WI38 (cell line): ENCODE data around the gene JAKMIP1.

Experiments
- H3K4me3 ChIP-seq: 2 replicates; pipeline ENCODE4 v1.5.1; 2011; ENCODE audit warnings: low read depth, mild to moderate bottlenecking, control low read depth, low read length
- TF ChIP-seq, protein P1 (sequence below): IDR thresholded peaks from 2 replicates; pipeline ENCODE4 v1.5.1; 2012; ENCODE audit warnings: low read depth, mild to moderate bottlenecking, control low read depth, low read length

The JAKMIP1 gene

DNA sequence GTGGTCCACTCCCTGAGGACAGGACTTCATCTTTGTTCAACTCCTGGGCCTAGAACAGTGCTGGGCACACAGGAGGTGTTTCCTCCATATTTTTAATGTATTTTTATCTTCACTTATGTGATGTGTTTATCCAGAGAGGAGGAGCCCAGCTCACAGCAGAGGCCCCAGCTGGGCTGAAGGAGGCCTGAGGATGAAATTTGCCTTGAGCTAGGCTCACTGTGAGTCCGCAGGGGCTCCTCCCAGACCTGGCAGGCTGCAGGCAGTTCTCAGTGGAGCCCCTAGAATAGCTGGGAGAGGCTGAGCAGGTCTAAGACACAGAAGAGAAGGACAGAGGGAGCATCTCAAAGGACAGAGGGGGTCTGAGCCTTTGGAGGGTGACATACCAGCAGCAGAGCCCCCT, 208.9 kb downstream of the JAKMIP1 start:
- H3K4me3 ChIP-seq, result no peak overlapping the region
- TF ChIP-seq, protein P1, sequence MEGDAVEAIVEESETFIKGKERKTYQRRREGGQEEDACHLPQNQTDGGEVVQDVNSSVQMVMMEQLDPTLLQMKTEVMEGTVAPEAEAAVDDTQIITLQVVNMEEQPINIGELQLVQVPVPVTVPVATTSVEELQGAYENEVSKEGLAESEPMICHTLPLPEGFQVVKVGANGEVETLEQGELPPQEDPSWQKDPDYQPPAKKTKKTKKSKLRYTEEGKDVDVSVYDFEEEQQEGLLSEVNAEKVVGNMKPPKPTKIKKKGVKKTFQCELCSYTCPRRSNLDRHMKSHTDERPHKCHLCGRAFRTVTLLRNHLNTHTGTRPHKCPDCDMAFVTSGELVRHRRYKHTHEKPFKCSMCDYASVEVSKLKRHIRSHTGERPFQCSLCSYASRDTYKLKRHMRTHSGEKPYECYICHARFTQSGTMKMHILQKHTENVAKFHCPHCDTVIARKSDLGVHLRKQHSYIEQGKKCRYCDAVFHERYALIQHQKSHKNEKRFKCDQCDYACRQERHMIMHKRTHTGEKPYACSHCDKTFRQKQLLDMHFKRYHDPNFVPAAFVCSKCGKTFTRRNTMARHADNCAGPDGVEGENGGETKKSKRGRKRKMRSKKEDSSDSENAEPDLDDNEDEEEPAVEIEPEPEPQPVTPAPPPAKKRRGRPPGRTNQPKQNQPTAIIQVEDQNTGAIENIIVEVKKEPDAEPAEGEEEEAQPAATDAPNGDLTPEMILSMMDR, result no peak

DNA sequence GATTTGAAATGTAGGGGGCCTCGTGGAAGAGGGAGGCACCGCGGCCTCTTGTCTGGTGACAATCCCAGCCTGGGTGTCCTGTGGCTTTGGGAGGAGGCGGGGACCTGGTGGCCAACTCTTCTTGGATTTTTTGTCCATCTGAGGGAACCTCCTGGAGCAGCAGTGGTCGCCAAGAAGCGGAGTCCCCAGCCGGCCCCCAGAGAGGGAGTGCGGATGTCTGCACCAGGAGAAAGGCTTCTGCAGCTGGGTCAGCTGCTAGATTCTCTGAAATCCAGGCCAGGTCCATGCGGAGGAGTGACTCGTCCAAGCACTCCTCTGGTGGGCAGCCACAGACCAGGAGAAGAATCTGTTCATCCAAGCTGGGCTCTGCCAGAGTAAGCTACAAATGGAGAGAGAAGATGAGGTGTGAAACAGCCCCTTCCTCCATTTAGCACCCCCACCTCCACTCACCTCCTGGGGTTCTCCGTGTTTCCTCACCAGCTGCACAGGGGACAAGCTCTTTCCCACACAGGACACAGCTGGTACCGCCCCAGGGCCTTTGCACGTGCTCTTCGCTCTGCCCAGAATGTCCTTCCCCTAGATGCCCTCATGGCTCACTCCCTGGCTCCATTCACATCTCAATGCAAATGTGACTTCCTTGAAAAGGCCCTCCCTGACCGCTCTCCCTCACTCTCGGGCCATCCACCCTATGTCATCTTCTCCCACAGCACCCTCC, 209.7 kb downstream of the JAKMIP1 start:
- H3K4me3 ChIP-seq, result no peak overlapping the region
- TF ChIP-seq, protein P1, result no peak

DNA sequence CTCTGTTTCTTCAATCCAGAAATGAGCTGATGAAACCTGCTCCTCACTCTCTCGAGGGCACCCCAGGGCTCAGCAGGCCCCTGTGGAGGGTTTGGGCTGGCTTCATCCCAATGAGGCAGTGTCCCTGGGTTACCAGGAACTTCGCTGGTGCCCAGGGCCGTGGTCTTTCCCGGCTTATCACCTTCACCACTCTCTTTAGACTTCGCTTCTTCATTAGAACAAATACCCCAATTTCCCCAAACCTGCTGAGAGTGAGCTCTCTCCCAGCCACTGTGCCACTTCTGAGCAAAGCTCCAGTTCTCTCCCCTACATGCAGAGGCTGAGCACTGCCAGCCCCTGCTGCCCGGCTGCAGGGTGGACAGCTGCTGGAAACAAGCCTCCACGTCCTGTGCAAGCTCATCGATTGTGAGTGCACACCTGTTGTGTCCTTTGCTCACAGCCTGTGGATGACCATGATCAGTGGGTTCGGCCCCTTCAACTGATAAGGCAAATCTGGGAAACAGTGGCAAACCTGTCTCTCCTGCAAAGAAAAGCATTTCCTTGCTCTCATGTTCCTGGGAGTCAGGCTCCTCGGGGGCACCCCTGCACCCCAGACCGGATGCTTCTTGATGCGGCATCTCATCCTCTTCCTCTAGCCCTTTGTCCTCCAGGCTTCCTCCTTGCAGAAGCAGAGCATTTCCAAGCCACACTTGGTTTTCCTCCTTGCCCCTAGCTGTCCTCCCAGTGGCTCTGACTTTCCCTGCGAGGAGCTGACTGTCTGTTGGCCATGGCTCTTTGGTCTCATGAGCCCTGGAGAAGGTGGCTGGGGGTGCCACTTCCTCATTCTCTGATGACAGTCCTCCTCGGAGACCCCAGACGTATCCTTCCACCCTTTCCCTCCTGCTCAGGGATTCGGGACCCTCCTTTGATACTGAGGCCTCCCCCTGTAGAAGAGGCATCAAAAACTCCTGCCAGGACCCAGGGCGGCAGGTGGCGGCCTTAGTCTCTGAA, 210.8 kb downstream of the JAKMIP1 start:
- no peak overlapping the region for H3K4me3 ChIP-seq
- TF ChIP-seq, protein P1, result no peak

DNA sequence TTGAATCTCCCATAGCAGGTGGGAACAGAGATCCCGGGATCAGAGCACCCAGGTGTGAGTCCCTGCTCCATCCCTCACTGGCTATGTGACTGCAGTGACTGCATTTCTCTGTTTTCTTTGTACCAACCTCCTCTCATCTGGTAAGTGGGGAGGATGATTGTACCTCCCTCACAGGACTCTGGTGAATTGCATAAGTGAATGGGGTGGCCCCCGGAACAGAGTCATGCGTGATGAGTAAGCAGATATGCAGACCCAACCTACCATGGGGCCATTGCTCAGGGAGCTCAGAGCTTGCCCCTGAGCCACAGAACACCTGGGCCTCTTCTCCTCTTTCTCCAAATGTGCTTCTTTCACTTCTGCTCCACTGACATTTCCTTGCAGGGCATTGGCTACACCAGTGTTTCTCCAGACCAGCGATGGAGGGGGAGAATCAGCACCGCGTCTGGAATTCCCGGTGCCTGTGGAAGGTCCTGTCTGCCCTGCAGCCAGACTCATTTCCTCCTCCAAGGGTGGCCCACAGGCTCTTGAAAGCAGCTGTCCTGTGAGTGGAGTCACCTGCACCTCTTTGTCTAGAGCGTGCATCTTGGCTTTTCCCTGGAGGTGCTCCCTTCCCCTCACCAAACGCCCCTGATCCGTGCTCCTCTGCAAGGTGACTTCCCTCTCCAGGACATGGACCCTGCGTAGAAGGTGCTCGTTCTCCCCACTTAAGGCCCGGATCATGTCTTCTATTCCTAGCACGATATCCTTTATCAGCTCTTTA, 212.1 kb downstream of the JAKMIP1 start:
- no peak overlapping the region for H3K4me3 ChIP-seq
- TF ChIP-seq, protein P1, result no peak

DNA sequence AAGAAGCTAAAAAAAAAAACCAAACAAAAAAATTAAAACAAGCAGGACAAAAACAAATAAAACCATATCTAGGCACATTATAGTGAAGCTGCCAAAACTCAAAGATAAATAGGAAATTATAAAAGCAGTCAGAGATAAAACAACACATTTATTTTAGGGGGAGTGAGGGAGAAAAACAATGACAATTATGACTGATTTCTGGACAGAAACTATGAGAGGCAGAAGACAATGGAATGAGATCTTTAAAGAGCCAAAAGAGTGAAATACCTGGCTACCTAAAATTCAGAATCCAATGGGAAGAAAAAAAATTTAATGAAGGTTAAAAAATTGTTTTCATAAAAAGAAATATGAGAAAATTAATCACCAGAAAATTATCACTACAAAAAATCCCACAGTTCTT, 215.5 kb downstream of the JAKMIP1 start:
- H3K4me3 ChIP-seq, result no peak overlapping the region
- TF ChIP-seq, protein P1, result no peak

DNA sequence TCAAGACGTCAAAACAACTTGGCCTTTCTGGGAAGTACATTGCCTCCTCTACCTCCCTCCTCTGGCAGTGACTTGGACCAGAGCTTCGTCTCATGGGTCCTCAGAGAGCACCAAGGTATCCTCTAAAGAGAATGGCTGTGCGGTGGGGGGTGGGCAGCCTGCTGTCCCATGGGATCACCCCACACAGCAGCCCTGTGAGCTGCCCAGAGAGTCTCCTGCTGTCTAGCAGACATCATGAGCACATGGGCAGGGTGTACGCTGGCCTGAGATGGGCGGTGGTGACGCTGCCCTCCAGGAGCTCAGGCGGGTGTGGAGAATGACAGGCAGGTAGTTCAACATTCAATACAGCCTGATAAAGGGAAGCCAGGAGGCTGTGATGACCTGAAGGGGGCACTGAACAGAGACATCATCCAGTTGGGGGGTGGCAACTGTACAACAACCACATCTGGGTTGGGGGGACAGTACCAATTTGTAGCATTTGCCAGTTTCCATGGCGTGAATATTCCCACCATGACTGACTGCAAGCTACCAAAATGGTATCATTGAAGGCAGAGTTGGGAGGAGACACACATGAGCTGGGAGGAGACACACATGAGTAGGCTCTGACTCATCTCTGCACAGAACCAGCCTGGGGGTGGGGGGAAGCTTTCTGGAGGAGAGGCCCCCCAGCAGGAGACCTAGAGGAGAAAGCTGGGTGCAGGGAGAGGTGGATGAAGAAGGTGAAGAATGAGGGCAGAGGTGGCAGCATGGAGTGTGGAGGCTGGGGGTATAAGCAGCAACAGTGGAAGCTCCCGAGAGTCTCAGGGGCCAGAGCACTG, 218.0 kb downstream of the JAKMIP1 start:
- no peak overlapping the region for H3K4me3 ChIP-seq
- TF ChIP-seq, protein P1, result no peak
